ENCODE measurements around the gene CCL2. TPM values are rescaled to one million over a fixed set of nuclear protein-coding genes. Genes with fewer than 3 reads are reported as not detected.

The CCL2 gene
- total RNA-seq, 1 donor from 2014 or later = 0.49 TPM

Other genes starting within 250 kb of the CCL2 start
- gene CCL7, start 14.9 kb downstream of the CCL2 start, total RNA-seq = not detected in 2 replicates
- gene CCL11, start 30.5 kb downstream of the CCL2 start, total RNA-seq = not detected in 2 replicates
- gene CCL8, start 64.2 kb downstream of the CCL2 start, total RNA-seq = not detected in 2 replicates
- gene CCL13, start 101.2 kb downstream of the CCL2 start, total RNA-seq = not detected in 2 replicates
- gene CCL1, start 107.9 kb downstream of the CCL2 start, total RNA-seq = 22.4 and 27.2 TPM in 2 replicates